ENCODE results near the gene LUZP2. TPM values are rescaled to one million over a fixed set of nuclear protein-coding genes. Genes with fewer than 3 reads are reported as not detected.

The LUZP2 gene
- total RNA-seq, 6 donors from 2014 or later, result 0.20 to 0.46 (median 0.23) TPM; not detected in 3

- H3K4me1 ChIP-seq, result no peaks in the 10 kb centered on the region
- ATAC-seq (ENCODE audit: low FRiP score in 2 of 2), result peak in 1 of 2 donors; percentile 26
Measured at GRCh38 chr11:25094085-25094802, 597.4 kb downstream of the LUZP2 start.

GRCh38 chr11:25119416-25119815 lies 622.6 kb downstream of the LUZP2 start:
- no peak for DNase-seq
- Histone ChIP-seq H3K4me1 (no peaks in the 10 kb centered on the region), H3K27me3 (no peaks in the 10 kb centered on the region), H3K36me3 (no peaks in the 10 kb centered on the region), H3K4me3 (no peak overlapping the region), H3K27ac (no peak overlapping the region), H3K9me3 (no peaks in the 10 kb centered on the region)
- no peak for TF ChIP-seq POLR2AphosphoS5 (IDR thresholded peaks at IDR 0.05)
- TF ChIP-seq CTCF (IDR thresholded peaks at IDR 0.05), result no peak
- 73 to 94% methylated on average over 3 of the region's 3 CpGs for WGBS, 2 donors
- no peak for ATAC-seq (ENCODE audit: low FRiP score in 2 of 2)

More at GRCh38 chr11:25094085-25094802, 597.4 kb downstream of the LUZP2 start:
- WGBS, 2 donors, result 95 to 100% methylated on average over 6 of the region's 6 CpGs
- Histone ChIP-seq H3K27ac (no peak overlapping the region), H3K4me3 (no peak overlapping the region), H3K9me3 (no peaks in the 10 kb centered on the region), H3K27me3 (no peaks in the 10 kb centered on the region), H3K36me3 (no peaks in the 10 kb centered on the region)
- peak in 1 of 2 donors; percentile 39 for DNase-seq
- no peak for TF ChIP-seq POLR2A (IDR thresholded peaks at IDR 0.05)
- TF ChIP-seq POLR2AphosphoS5 (IDR thresholded peaks at IDR 0.05), result no peak
- no peak for TF ChIP-seq CTCF (IDR thresholded peaks at IDR 0.05)
- TF ChIP-seq EP300 (IDR thresholded peaks at IDR 0.05), result no peak

Small RNA genes lying within 50 kb of the gene (small RNA-seq; reads per million reads assigned to genes)
- 0 reads per million in 4 donors for gene RF00019
